Stimulated activated CD8-positive, alpha-beta memory T cell treated with anti-CD3 and anti-CD28 coated beads, Interleukin-12 subunit alpha, Interleukin-12 subunit beta, amount 100 ng/mL, for 4 hours (primary cell): ENCODE data around the gene TEPSIN.

Experiments used
- DNase-seq: peaks from one replicate; pipeline ENCODE4 v3.0.0-alpha.2; 2020; ENCODE audit warnings: low read depth

The TEPSIN gene

GRCh38 chr17:81221371-81221841 lies 17.4 kb downstream of the TEPSIN start:
- no peak for DNase-seq

- no peak for DNase-seq
Measured at GRCh38 chr17:81219476-81220180, 19.2 kb downstream of the TEPSIN start.

GRCh38 chr17:81218991-81219390 lies 19.9 kb downstream of the TEPSIN start:
- no peak for DNase-seq

- no peak for DNase-seq
Measured at GRCh38 chr17:81218459-81218858, 20.4 kb downstream of the TEPSIN start.

GRCh38 chr17:81217491-81217890 lies 21.4 kb downstream of the TEPSIN start:
- DNase-seq, result no peak

GRCh38 chr17:81213978-81214377 lies 24.9 kb downstream of the TEPSIN start:
- no peak for DNase-seq

GRCh38 chr17:81212365-81212764 lies 26.5 kb downstream of the TEPSIN start:
- DNase-seq, result no peak

GRCh38 chr17:81210868-81211267 lies 28.0 kb downstream of the TEPSIN start:
- DNase-seq, result no peak

GRCh38 chr17:81210466-81210865 lies 28.4 kb downstream of the TEPSIN start:
- no peak for DNase-seq

- no peak for DNase-seq
Measured at GRCh38 chr17:81209141-81209540, 29.7 kb downstream of the TEPSIN start.

- no peak for DNase-seq
Measured at GRCh38 chr17:81208651-81209050, 30.2 kb downstream of the TEPSIN start.

GRCh38 chr17:81207610-81208581 lies 31.0 kb downstream of the TEPSIN start:
- no peak for DNase-seq

- DNase-seq, result no peak
Measured at GRCh38 chr17:81206657-81207056, 32.2 kb downstream of the TEPSIN start.

GRCh38 chr17:81206166-81206565 lies 32.7 kb downstream of the TEPSIN start:
- no peak for DNase-seq

- DNase-seq, result no peak
Measured at GRCh38 chr17:81204578-81204977, 34.3 kb downstream of the TEPSIN start.

GRCh38 chr17:81203136-81203535 lies 35.7 kb downstream of the TEPSIN start:
- DNase-seq, result no peak

- DNase-seq, result no peak
Measured at GRCh38 chr17:81202318-81202717, 36.5 kb downstream of the TEPSIN start.

GRCh38 chr17:81200695-81201580 lies 37.9 kb downstream of the TEPSIN start:
- no peak for DNase-seq

- DNase-seq, result no peak
Measured at GRCh38 chr17:81200201-81200600, 38.7 kb downstream of the TEPSIN start.

- DNase-seq, result no peak
Measured at GRCh38 chr17:81199482-81199830, 39.4 kb downstream of the TEPSIN start.

- no peak for DNase-seq
Measured at GRCh38 chr17:81198826-81199481, 39.9 kb downstream of the TEPSIN start.
